K562 (cell line): ENCODE measurements around the gene PTPRR. TPM values are rescaled to one million over a fixed set of nuclear protein-coding genes. Genes with fewer than 3 reads are reported as not detected.

Experiments used
- ATAC-seq: fragments of 200-7000 bp; cut with Tn5 transposase; 3 replicates; pipeline ENCODE4 v1.9.1; 2020; ENCODE audit warnings: moderate library complexity
- BruUV-seq: library from RNA; stranded (reverse); fragments of 400-500 nt; replicated peaks from 2 replicates; lab custom pipeline; 2021; lab: Mats Ljungman, UMichigan
- CTCF ChIA-PET: fragments of 300-600 bp; formaldehyde crosslinking; extraction: SDS; loops from one replicate; lab custom pipeline; 2021; ENCODE audit warnings: low intra/inter-chr PET ratio; lab: Yijun Ruan, JAX
- POLR2A ChIA-PET: fragments of 300-600, 350-650 bp; sonication (Branson Sonifier 250); formaldehyde crosslinking; extraction: SDS; loops from one replicate; lab custom pipeline; 2021; ENCODE audit warnings: antibody characterized with exemption, inconsistent platforms; lab: Yijun Ruan, JAX
- DNase-seq, 4 experiments: peaks; one replicate each; pipeline versions ENCODE4 v3.0.0 to v3.0.0-alpha.2; 2011 to 2018; ENCODE audit warnings: low spot score in 3 of 4, mixed read lengths in 3 of 4; ENCODE audit errors: extremely low read depth in 1 of 4
- FAIRE-seq: peaks from 2 replicates; lab custom pipeline; 2011; peaks lifted over from hg19 to GRCh38; lab: Jason Lieb, UNC
- H2AFZ ChIP-seq: 2 replicates; pipeline ENCODE4 v1.6.0; 2011; ENCODE audit warnings: low read depth, low read length, control low read depth, inconsistent platforms
- H3K27ac ChIP-seq: fragments of 200-600 bp; 3 replicates; pipeline ENCODE4 v1.8.0; 2011; ENCODE audit warnings: low read depth, mild to moderate bottlenecking, control low read depth, inconsistent platforms, low read length, moderate library complexity, mixed read lengths; ENCODE audit errors: extremely low read depth
- H3K27me3 ChIP-seq, 2 experiments: fragments of 300-600 bp in 1 of 2; 2 replicates in 1 of 2; 3 replicates in 1 of 2; pipeline versions ENCODE4 v1.6.0 to v1.8.0; 2011; ENCODE audit warnings: inconsistent platforms in 2 of 2, low read length in 2 of 2, mild to moderate bottlenecking in 1 of 2, mixed read lengths in 1 of 2, moderate library complexity in 1 of 2; ENCODE audit not compliant: control insufficient read depth in 2 of 2, insufficient read depth in 2 of 2
- H3K36me3 ChIP-seq: fragments of 300-600 bp; 3 replicates; pipeline ENCODE4 v1.8.0; 2011; ENCODE audit warnings: mild to moderate bottlenecking, low read length, inconsistent platforms; ENCODE audit not compliant: control insufficient read depth, insufficient read depth
- H3K4me1 ChIP-seq, 2 experiments: fragments of 200-600 bp in 1 of 2; replicated peaks in 1 of 2; 2 replicates in 1 of 2; 3 replicates in 1 of 2; pipeline versions ENCODE4 v1.5.1 to v1.8.0; 2011; ENCODE audit warnings: inconsistent platforms in 2 of 2, low read length in 2 of 2, mild to moderate bottlenecking in 1 of 2, mixed read lengths in 1 of 2, moderate library complexity in 1 of 2; ENCODE audit not compliant: control insufficient read depth in 2 of 2, insufficient read depth in 2 of 2
- H3K4me2 ChIP-seq: 2 replicates; pipeline ENCODE4 v1.6.1; 2011; ENCODE audit warnings: low read length, control low read depth, inconsistent platforms, mixed read lengths; ENCODE audit not compliant: insufficient read depth
- H3K4me3 ChIP-seq: fragments of 200-600 bp; sonication (generic), shearing (Covaris generic); 2 replicates; pipeline ENCODE4 v1.5.1; 2016; ENCODE audit warnings: control low read depth, inconsistent platforms
- H3K79me2 ChIP-seq: fragments of 200-600 bp; 3 replicates; pipeline ENCODE4 v1.8.0; 2011; ENCODE audit warnings: low read length, inconsistent platforms; ENCODE audit not compliant: control insufficient read depth, insufficient read depth
- H3K9ac ChIP-seq, 2 experiments: 2 replicates each; pipeline versions ENCODE4 v1.6.0 to v1.6.1; 2011; ENCODE audit warnings: low read depth in 2 of 2, low read length in 2 of 2, control low read depth in 1 of 2, inconsistent platforms in 1 of 2, mild to moderate bottlenecking in 1 of 2, mixed read lengths in 1 of 2; ENCODE audit not compliant: insufficient read depth in 1 of 2
- H3K9me1 ChIP-seq: one replicate; pipeline ENCODE4 v1.6.0; 2011; ENCODE audit warnings: inconsistent platforms, mild to moderate bottlenecking, low read length, moderate library complexity; ENCODE audit not compliant: control insufficient read depth, insufficient read depth
- H3K9me3 ChIP-seq: replicated peaks from 2 replicates; pipeline ENCODE4 v1.5.1; 2011; ENCODE audit warnings: low read depth, low read length, inconsistent platforms; ENCODE audit not compliant: control insufficient read depth, insufficient read depth
- H4K20me1 ChIP-seq: replicated peaks from 2 replicates; pipeline ENCODE4 v1.6.1; 2011; ENCODE audit warnings: low read length, inconsistent platforms, mixed read lengths; ENCODE audit not compliant: control insufficient read depth, insufficient read depth
- ARID3B ChIP-seq: fragments of 250-450 bp; sonication (Bioruptor Pico); IDR thresholded peaks from 2 replicates; pipeline ENCODE4 v1.4.0; 2020; ENCODE audit warnings: borderline replicate concordance
- BRF2 ChIP-seq: IDR thresholded peaks from 3 replicates; pipeline ENCODE4 v1.6.1; 2011; ENCODE audit warnings: borderline replicate concordance, mild to moderate bottlenecking; ENCODE audit not compliant: insufficient read length, insufficient read depth
- CBX1 ChIP-seq: sonication (generic); IDR thresholded peaks from 2 replicates; pipeline ENCODE4 v1.6.1; 2016; ENCODE audit warnings: antibody characterized with exemption, low read depth, mild to moderate bottlenecking
- FOXP4 ChIP-seq: sonication (generic); formaldehyde crosslinking; IDR thresholded peaks from 2 replicates; pipeline ENCODE4 v1.8.0; 2022; ENCODE audit warnings: mild to moderate bottlenecking, missing genetic modification reagents, borderline replicate concordance
- GTF2F1 ChIP-seq: IDR thresholded peaks from 2 replicates; pipeline ENCODE4 v1.6.1; 2011; ENCODE audit warnings: low read depth, low read length, improper control_type of control experiment
- ILF3 ChIP-seq: fragments of 450-650 bp; IDR thresholded peaks from 2 replicates; pipeline ENCODE4 v1.6.1; 2018; ENCODE audit warnings: antibody characterized with exemption, mild to moderate bottlenecking, moderate library complexity, borderline replicate concordance
- PHF20 ChIP-seq: fragments of 450-650 bp; IDR thresholded peaks from 2 replicates; pipeline ENCODE4 v1.6.1; 2018; ENCODE audit not compliant: partially characterized antibody
- SIRT6 ChIP-seq: IDR thresholded peaks from one replicate; pipeline ENCODE4 v1.6.1; 2012; ENCODE audit warnings: low read depth, mild to moderate bottlenecking, control low read depth, inconsistent platforms, low read length, moderate library complexity
- VEZF1 ChIP-seq: fragments of 200-800 bp; sonication (Bioruptor generic); IDR thresholded peaks from 2 replicates; pipeline ENCODE4 v1.6.1; 2017; ENCODE audit warnings: missing genetic modification characterization, missing compliant biosample characterization
- ZC3H8 ChIP-seq: fragments of 450-650 bp; IDR thresholded peaks from 2 replicates; pipeline ENCODE4 v1.6.1; 2017
- ZNF518B ChIP-seq: fragments of 250-450 bp; sonication (Bioruptor Pico); IDR thresholded peaks from 2 replicates; pipeline ENCODE4 v1.5.0; 2021; ENCODE audit warnings: mild to moderate bottlenecking, moderate library complexity
- WGBS: fragments of 100-300 bp; shearing (Covaris generic); methylation state at CpG from one replicate; pipeline ENCODE4 v1.1.6; 2016; ENCODE audit warnings: low coverage, mixed read lengths; ENCODE audit not compliant: insufficient coverage; ENCODE audit errors: missing lambda C conversion rate; 5-methylcytosine and 5-hydroxymethylcytosine counted together
- in situ Hi-C: fragments of 300-500 bp; cut with MboI; formaldehyde crosslinking; loops from 4 replicates; pipeline ENCODE4 v1.15.0; 2018; ENCODE audit warnings: inconsistent platforms, mixed read lengths
- intact Hi-C: fragments of 100-400 bp; cut with micrococcal nuclease; formaldehyde crosslinking; loops from 2 replicates; pipeline ENCODE4 v1.14.2; 2022
- polyA plus RNA-seq, 8 experiments: library from polyadenylated mRNA; depleted of rRNA in 4 of 8; stranded (reverse) in 5 of 8; unstranded in 3 of 8; fragments of >200 nt; fragmentation: Nextera tagmentation in 2 of 8; fragmentation: Illumina TruSeq in 1 of 8; extraction: Ambion mirVana in 2 of 8; extraction: Trizol in 1 of 8; gene quantifications; 2 replicates each; pipeline versions ENCODE4 v1.2.1 to v1.2.3, GENCODE V29; 2011 to 2014; ENCODE audit warnings: inconsistent platforms in 1 of 8, missing spikeins in 1 of 8
- total RNA-seq, 7 experiments: library from RNA; depleted of rRNA in 6 of 7; stranded (reverse); fragments of >200 nt in 6 of 7; fragmentation: Illumina TruSeq in 2 of 7; extraction: Trizol in 2 of 7; gene quantifications; 2 replicates each; pipeline versions ENCODE4 v1.2.1 to v1.2.3, GENCODE V29; 2011 to 2021; ENCODE audit warnings: low replicate concordance in 1 of 7

PTPRR gene
- total and polyA plus RNA-seq, 9 of the 15 experiments (the other 6 are each of a cell fraction or from before 2014, with no cell fraction given): 6.6 to 41.7 (median 12.3) TPM

GRCh38 chr12:70686299-70686698, 234.2 kb downstream of the PTPRR start:
- ATAC-seq (no peak), FAIRE-seq (no peak), DNase-seq (no peak)
- H3K9ac ChIP-seq: no peak overlapping the region
- H3K9me1 ChIP-seq: no peaks in the 10 kb centered on the region
- WGBS: 88% methylated on average over 2 of the region's 2 CpGs
- H3K27me3 ChIP-seq: no peaks in the 10 kb centered on the region
- H3K36me3 ChIP-seq: no peaks in the 10 kb centered on the region
- in situ Hi-C loops: no loop called here
- no peak overlapping the region for H3K4me3 ChIP-seq
- no peak overlapping the region for H3K27ac ChIP-seq
- POLR2A ChIA-PET: no interaction called here
- no peaks in the 10 kb centered on the region for H3K4me1 ChIP-seq
- no peak overlapping the region for H3K4me2 ChIP-seq
- no peaks in the 10 kb centered on the region for H3K79me2 ChIP-seq
- intact Hi-C loops: no loop called here
- no peaks in the 10 kb centered on the region for H3K9me3 ChIP-seq
- no TSS peak for BruUV-seq
- no peaks in the 10 kb centered on the region for H4K20me1 ChIP-seq
- peak overlapping the region; percentile 6 for H2AFZ ChIP-seq
- CTCF ChIA-PET: no interaction called here
- TF ChIP-seq ZNF518B (CRISPR knock-in tag) (no peak), ARID3B (no peak), PHF20 (no peak), ZC3H8 (no peak), FOXP4 (CRISPR knock-in tag) (no peak), SIRT6 (no peak), GTF2F1 (no peak), BRF2 (no peak), CBX1 (no peak), VEZF1 (CRISPR knock-in tag) (no peak), ILF3 (no peak)
- TF ChIP-seq, all 486 proteins: peak for 0
